Neuronal stem cell (in vitro differentiated cells): Measurements from ENCODE around the gene VSTM1. TPM values are rescaled to one million over a fixed set of nuclear protein-coding genes. Genes with fewer than 3 reads are reported as not detected.

Source experiments
- small RNA-seq: library from polyadenylated mRNA; stranded (forward); fragments of <200 nt; extraction: miRNeasy Mini kit (QIAGEN cat#:217004); gene quantifications from one replicate; pipeline ENCODE3, GENCODE V24; 2013; ENCODE audit not compliant: insufficient read depth

VSTM1 gene

Small RNA genes lying within 50 kb of the gene (small RNA-seq; reads per million reads assigned to genes)
- not detected for gene AC012314.20
